Natural killer cell (primary cell): ENCODE measurements around the gene TMEM163. TPM values are rescaled to one million over a fixed set of nuclear protein-coding genes. Genes with fewer than 3 reads are reported as not detected.

ENCODE experiments used
- ATAC-seq, 3 donors: fragments of 150-1000 bp in 2 of 3; fragments of 200-7000 bp in 1 of 3; cut with Tn5 transposase; 1 replicate in 1 of 3; 2 replicates in 2 of 3; pipeline ENCODE4 v1.10.0; 2021; ENCODE audit warnings: mild to moderate bottlenecking in 2 of 3, moderate library complexity in 2 of 3
- DNase-seq, 2 donors: peaks; one replicate each; pipeline versions ENCODE4 v3.0.0 to v3.0.0-alpha.2; 2013 to 2021; ENCODE audit warnings: mixed read lengths in 1 of 2
- H3K27ac ChIP-seq: one replicate; pipeline ENCODE4 v1.5.1; 2013; ENCODE audit warnings: mild to moderate bottlenecking, low read length
- H3K27me3 ChIP-seq: one replicate; pipeline ENCODE4 v1.6.1; 2013; ENCODE audit warnings: low read length; ENCODE audit not compliant: control insufficient read depth, insufficient read depth
- H3K36me3 ChIP-seq: one replicate; pipeline ENCODE4 v1.6.1; 2013; ENCODE audit warnings: low read length; ENCODE audit not compliant: control insufficient read depth, insufficient read depth
- H3K4me1 ChIP-seq: one replicate; pipeline ENCODE4 v1.6.1; 2013; ENCODE audit warnings: low read length; ENCODE audit not compliant: control insufficient read depth, insufficient read depth
- H3K4me3 ChIP-seq: one replicate; pipeline ENCODE4 v1.5.1; 2013; ENCODE audit warnings: low read length
- H3K9me3 ChIP-seq: one replicate; pipeline ENCODE4 v1.6.1; 2013; ENCODE audit warnings: low read length; ENCODE audit not compliant: control insufficient read depth, insufficient read depth
- H3K27ac Mint-ChIP-seq, 2 donors: one replicate each; pipeline ENCODE4 v1.8.0; 2022; ENCODE audit warnings: mild to moderate bottlenecking in 2 of 2, mixed read lengths in 2 of 2, moderate library complexity in 1 of 2
- H3K27me3 Mint-ChIP-seq, 2 donors: one replicate each; pipeline ENCODE4 v1.8.0; 2022; ENCODE audit warnings: low read depth in 2 of 2, mixed read lengths in 2 of 2
- H3K36me3 Mint-ChIP-seq: one replicate; pipeline ENCODE4 v1.8.0; 2022; ENCODE audit warnings: mixed read lengths
- H3K4me1 Mint-ChIP-seq, 2 donors: one replicate each; pipeline ENCODE4 v1.8.0; 2022; ENCODE audit warnings: mixed read lengths in 2 of 2
- H3K4me3 Mint-ChIP-seq: one replicate; pipeline ENCODE4 v1.8.0; 2022; ENCODE audit warnings: mild to moderate bottlenecking, moderate library complexity, mixed read lengths
- H3K9me3 Mint-ChIP-seq, 2 donors: one replicate each; pipeline ENCODE4 v1.8.0; 2022; ENCODE audit warnings: mixed read lengths in 2 of 2
- WGBS: methylation state at CpG from one replicate; pipeline ENCODE4 v1.1.7; 2013; ENCODE audit warnings: missing lambda C conversion rate; ENCODE audit not compliant: insufficient coverage; 5-methylcytosine and 5-hydroxymethylcytosine counted together
- intact Hi-C: fragments of 100-400 bp; cut with micrococcal nuclease; formaldehyde crosslinking; loops from one replicate; pipeline ENCODE4 v1.14.2; 2022
- total RNA-seq, 4 donors: library from RNA; stranded (reverse); fragments of 120-200 nt in 1 of 4; gene quantifications; one replicate each; pipeline versions ENCODE4 v1.2.3 to v1.2.4, GENCODE V29; 2013 to 2022
- TF ChIP-seq, protein P1 (sequence below): fragments of 200-600 bp; IDR thresholded peaks from one replicate; pipeline ENCODE4 v1.8.0; 2022; ENCODE audit warnings: antibody characterized with exemption

The TMEM163 gene
- total RNA-seq, 3 donors from 2014 or later (not counting 1 experiment from before 2014, with no cell fraction given), result 6.8 to 11.6 (median 10.3) TPM

DNA sequence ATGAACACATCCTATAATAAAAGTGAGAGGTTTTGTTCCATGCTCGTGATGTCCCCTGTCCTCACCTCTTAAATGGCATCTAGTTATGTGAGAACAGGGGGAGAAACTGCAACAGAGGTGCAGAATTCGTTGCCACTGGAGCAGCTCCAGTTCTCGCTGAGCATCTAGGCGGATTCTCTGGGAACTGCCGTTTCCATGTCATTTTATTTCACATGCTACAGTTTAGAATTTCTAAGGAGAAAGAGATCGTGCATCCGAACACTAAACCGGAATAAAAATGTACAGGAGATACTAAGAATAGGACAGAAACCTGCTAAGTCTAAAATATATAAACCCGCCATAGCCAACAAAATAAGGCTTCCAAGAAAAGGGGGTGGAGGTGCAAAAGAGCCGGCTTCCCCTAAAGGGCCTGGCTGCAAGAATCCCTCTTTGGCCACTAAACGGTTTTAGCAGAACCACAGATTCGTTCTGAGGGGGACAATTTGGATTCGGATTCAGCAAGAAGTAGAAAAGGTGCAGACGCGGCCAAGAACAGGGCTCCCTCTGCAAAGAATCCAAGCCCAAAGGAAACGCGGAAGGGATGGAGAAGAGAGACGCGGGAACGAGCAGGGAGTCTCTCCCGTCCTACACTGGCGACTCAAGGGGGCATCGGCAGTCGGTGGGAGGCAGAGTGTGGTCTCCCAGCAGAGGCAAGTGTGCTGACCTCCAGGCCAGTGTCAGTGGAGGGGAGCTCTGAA, 1.3 kb downstream of the TMEM163 start:
- Histone ChIP-seq H3K9me3 (no peaks in the 10 kb centered on the region), H3K27ac (no peak overlapping the region), H3K27me3 (peaks cover 16% of the 10 kb centered on the region), H3K4me3 (no peak overlapping the region), H3K4me1 (peaks cover 37% of the 10 kb centered on the region), H3K36me3 (no peaks in the 10 kb centered on the region)
- Mint-ChIP-seq H3K9me3 (no peaks in the 10 kb centered on the region), H3K4me3 (peak overlapping the region; percentile 89), H3K36me3 (peaks cover 8% of the 10 kb centered on the region), H3K4me1 (peaks cover 44 to 55% of the 10 kb centered on the region in 2 donors), H3K27me3 (peaks cover 29 to 43% of the 10 kb centered on the region in 2 donors), H3K27ac (peak overlapping the region; percentile 35 to 82)
- ATAC-seq (no peak), DNase-seq (no peak)
- 39% methylated on average over 21 of the region's 24 CpGs for WGBS
- TF ChIP-seq, protein P1, sequence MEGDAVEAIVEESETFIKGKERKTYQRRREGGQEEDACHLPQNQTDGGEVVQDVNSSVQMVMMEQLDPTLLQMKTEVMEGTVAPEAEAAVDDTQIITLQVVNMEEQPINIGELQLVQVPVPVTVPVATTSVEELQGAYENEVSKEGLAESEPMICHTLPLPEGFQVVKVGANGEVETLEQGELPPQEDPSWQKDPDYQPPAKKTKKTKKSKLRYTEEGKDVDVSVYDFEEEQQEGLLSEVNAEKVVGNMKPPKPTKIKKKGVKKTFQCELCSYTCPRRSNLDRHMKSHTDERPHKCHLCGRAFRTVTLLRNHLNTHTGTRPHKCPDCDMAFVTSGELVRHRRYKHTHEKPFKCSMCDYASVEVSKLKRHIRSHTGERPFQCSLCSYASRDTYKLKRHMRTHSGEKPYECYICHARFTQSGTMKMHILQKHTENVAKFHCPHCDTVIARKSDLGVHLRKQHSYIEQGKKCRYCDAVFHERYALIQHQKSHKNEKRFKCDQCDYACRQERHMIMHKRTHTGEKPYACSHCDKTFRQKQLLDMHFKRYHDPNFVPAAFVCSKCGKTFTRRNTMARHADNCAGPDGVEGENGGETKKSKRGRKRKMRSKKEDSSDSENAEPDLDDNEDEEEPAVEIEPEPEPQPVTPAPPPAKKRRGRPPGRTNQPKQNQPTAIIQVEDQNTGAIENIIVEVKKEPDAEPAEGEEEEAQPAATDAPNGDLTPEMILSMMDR, result no peak
- intact Hi-C loops, result loop anchor here (2.0 kb wide), 1 partner anchor 135 kb away; no protein-coding TSS in a partner anchor

- Mint-ChIP-seq H3K27ac (peak overlapping the region; percentile 35 to 82), H3K4me1 (peaks cover 44 to 55% of the 10 kb centered on the region in 2 donors), H3K4me3 (peak overlapping the region; percentile 89), H3K36me3 (peaks cover 8% of the 10 kb centered on the region), H3K27me3 (peaks cover 29 to 39% of the 10 kb centered on the region in 2 donors), H3K9me3 (no peaks in the 10 kb centered on the region)
- no peaks in the 10 kb centered on the region for H3K9me3 ChIP-seq
- H3K27me3 ChIP-seq, result peaks cover 16% of the 10 kb centered on the region
- ATAC-seq, result no peak
- H3K4me1 ChIP-seq, result peaks cover 37% of the 10 kb centered on the region
- TF ChIP-seq, protein P1, result no peak
- 74% methylated on average over 8 of the region's 8 CpGs for WGBS
- H3K4me3 ChIP-seq, result no peak overlapping the region
- H3K27ac ChIP-seq, result no peak overlapping the region
- intact Hi-C loops, result loop anchor here (2.0 kb wide), 1 partner anchor 134 kb away; no protein-coding TSS in a partner anchor
- no peaks in the 10 kb centered on the region for H3K36me3 ChIP-seq
- no peak for DNase-seq
Observed at GRCh38 chr2:134716721-134717243, 2.0 kb downstream of the TMEM163 start.

DNA sequence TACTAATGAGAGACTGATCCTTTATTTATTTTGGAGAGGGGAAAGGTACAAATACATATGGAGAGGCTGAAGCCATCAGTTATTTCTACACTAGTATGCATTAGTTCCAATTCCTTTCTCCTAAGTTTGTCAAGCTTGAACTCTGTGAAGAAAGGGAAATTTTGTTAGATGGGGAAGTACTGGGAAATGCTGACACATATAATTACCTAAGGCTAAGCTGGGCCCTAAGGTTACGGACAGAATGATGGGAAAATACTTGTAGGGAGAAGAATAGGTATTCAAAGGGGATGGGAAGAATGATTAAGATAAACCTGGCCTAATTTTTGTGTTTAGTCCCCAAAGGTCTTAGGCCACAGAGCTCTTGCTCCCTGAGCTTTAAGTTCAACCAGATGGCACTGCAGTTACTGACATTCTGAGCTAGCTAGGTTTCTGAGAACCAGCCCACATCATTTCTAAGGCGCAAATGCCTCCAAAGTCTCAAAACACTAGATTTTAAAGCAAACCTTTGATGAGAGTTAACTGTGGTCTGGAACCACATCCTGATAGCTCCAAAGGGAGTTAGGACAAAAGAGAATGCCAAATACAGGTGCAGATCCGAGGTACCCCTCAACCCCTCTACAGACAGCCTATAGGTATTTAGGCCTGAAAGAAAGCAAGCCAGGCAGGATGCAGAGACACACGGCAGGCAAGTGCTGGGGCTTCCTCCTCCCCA, 2.7 kb downstream of the TMEM163 start:
- ATAC-seq (no peak), DNase-seq (no peak)
- Mint-ChIP-seq H3K36me3 (peaks cover 8% of the 10 kb centered on the region), H3K4me1 (peaks cover 44 to 55% of the 10 kb centered on the region in 2 donors), H3K27ac (peak overlapping the region; percentile 35 to 82), H3K9me3 (no peaks in the 10 kb centered on the region), H3K4me3 (peak overlapping the region; percentile 89), H3K27me3 (peaks cover 26 to 32% of the 10 kb centered on the region in 2 donors)
- no peaks in the 10 kb centered on the region for H3K36me3 ChIP-seq
- no peak overlapping the region for H3K4me3 ChIP-seq
- H3K4me1 ChIP-seq, result peaks cover 37% of the 10 kb centered on the region
- WGBS, result 64% methylated on average over 4 of the region's 4 CpGs
- TF ChIP-seq, protein P1, result no peak
- no peak overlapping the region for H3K27ac ChIP-seq
- intact Hi-C loops, result loop anchor here (2.0 kb wide), 2 partner anchors 47 to 133 kb away; no protein-coding TSS in a partner anchor
- H3K27me3 ChIP-seq, result peaks cover 16% of the 10 kb centered on the region
- no peaks in the 10 kb centered on the region for H3K9me3 ChIP-seq
